Amniotic stem cell (primary cell): ENCODE measurements around the gene SHLD3.
"Not testable (repeated sequence)": the region's sequence is repeated elsewhere in the genome, so short reads cannot be mapped to it uniquely, and the experiment has no call there.

Source experiments
- DNase-seq: peaks from one replicate; lab custom pipeline; 2025; lab: John Stamatoyannopoulos, UW

Gene SHLD3

DNA sequence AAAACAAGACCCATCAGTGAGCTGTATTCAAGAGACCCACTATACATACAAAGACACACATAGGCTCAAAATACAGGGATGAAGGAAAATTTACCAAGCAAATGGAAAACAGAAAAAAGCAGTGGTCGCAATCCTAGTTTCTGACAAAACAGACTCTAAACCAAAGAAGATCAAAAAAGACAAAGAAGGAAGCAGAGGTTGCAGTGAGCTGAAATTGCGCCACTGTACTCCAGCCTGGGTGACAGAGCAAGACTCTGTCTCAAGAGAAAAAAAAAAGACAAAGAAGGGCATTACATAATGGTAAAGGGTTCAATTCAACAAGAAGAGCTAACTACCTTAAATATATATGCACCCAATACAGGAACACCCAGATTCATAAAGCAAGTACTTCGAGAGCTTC is 51.2 kb downstream of the SHLD3 start:
- not testable (repeated sequence) for DNase-seq
